H1 (cell line): Measurements from ENCODE around the gene ADK.

Experiments
- EP300 ChIP-seq, 2 experiments: IDR thresholded peaks; 1 replicate in 1 of 2; 2 replicates in 1 of 2; pipeline ENCODE4 v1.6.1; 2011 to 2012; ENCODE audit warnings: low read depth in 2 of 2, low read length in 2 of 2, mild to moderate bottlenecking in 2 of 2, borderline replicate concordance in 1 of 2, inconsistent platforms in 1 of 2, moderate library complexity in 1 of 2
- POU5F1 ChIP-seq: IDR thresholded peaks from 2 replicates; pipeline ENCODE4 v1.6.1; 2011; ENCODE audit warnings: low read depth, mild to moderate bottlenecking, low read length, moderate library complexity
- RAD21 ChIP-seq, 2 experiments: IDR thresholded peaks in 1 of 2; conservative IDR thresholded peaks in 1 of 2; 2 replicates each; pipeline ENCODE4 v1.6.1; 2011; ENCODE audit warnings: low read depth in 2 of 2, low read length in 2 of 2, improper control_type of control experiment in 1 of 2, inconsistent platforms in 1 of 2, mild to moderate bottlenecking in 1 of 2, moderate library complexity in 1 of 2
- TF ChIP-seq, protein P1 (sequence below): IDR thresholded peaks from 2 replicates; pipeline ENCODE4 v1.6.1; 2012; ENCODE audit warnings: low read length, inconsistent platforms
- TF ChIP-seq, protein P2 (sequence below): IDR thresholded peaks from 2 replicates; pipeline ENCODE4 v1.6.1; 2011; ENCODE audit warnings: low read depth, mild to moderate bottlenecking, low read length; ENCODE audit not compliant: insufficient read depth

DNA sequence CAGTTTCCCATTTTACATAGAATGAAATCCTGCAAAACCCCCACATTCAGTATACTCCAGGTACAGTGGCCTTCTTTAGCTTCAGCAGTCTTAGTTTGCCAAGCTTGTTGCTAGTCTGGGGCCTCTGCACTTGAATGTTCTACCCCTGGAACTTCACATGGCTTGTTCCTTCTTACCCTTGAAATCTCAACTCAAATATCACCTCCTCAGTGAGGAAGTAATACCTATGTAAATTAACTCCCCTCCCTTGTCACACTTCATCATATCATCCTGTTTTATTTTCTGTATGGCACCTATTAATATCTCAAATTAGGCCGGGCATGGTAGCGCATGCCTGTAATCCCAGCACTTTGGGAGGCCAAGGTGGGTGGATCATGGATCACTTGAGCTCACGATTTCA lies 511.6 kb downstream of the ADK start:
- no peak for TF ChIP-seq RAD21 (IDR thresholded peaks at IDR 0.05 in 1 of 2, conservative IDR thresholded peaks at IDR 0.05 in 1 of 2; ENCODE audit: low read depth in 2 of 2, low read length in 2 of 2)
- TF ChIP-seq, protein P1, sequence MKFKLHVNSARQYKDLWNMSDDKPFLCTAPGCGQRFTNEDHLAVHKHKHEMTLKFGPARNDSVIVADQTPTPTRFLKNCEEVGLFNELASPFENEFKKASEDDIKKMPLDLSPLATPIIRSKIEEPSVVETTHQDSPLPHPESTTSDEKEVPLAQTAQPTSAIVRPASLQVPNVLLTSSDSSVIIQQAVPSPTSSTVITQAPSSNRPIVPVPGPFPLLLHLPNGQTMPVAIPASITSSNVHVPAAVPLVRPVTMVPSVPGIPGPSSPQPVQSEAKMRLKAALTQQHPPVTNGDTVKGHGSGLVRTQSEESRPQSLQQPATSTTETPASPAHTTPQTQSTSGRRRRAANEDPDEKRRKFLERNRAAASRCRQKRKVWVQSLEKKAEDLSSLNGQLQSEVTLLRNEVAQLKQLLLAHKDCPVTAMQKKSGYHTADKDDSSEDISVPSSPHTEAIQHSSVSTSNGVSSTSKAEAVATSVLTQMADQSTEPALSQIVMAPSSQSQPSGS, result no peak
- TF ChIP-seq, protein P2, sequence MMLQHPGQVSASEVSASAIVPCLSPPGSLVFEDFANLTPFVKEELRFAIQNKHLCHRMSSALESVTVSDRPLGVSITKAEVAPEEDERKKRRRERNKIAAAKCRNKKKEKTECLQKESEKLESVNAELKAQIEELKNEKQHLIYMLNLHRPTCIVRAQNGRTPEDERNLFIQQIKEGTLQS, result no peak
- no peak for TF ChIP-seq EP300 (IDR thresholded peaks at IDR 0.05; ENCODE audit: borderline replicate concordance in 1 of 2, low read depth in 2 of 2, low read length in 2 of 2)
- TF ChIP-seq POU5F1, result no peak
